Osteocyte (in vitro differentiated cells): Measurements from ENCODE around the gene CTDSP1. TPM values are rescaled to one million over a fixed set of nuclear protein-coding genes. Genes with fewer than 3 reads are reported as not detected.

Experiments used
- DNase-seq: peaks from one replicate; pipeline ENCODE4 v3.0.0; 2021; ENCODE audit warnings: mixed read lengths; ENCODE audit not compliant: unreplicated experiment; ENCODE audit errors: extremely low spot score
- H3K27ac Mint-ChIP-seq: one replicate; pipeline ENCODE4 v1.8.0; 2021; ENCODE audit warnings: mild to moderate bottlenecking, mixed read lengths; ENCODE audit not compliant: unreplicated experiment
- H3K27me3 Mint-ChIP-seq: one replicate; pipeline ENCODE4 v1.8.0; 2021; ENCODE audit warnings: mixed read lengths; ENCODE audit not compliant: unreplicated experiment
- H3K36me3 Mint-ChIP-seq: one replicate; pipeline ENCODE4 v1.8.0; 2021; ENCODE audit warnings: mixed read lengths; ENCODE audit not compliant: unreplicated experiment
- H3K4me1 Mint-ChIP-seq: one replicate; pipeline ENCODE4 v1.8.0; 2021; ENCODE audit warnings: mixed read lengths; ENCODE audit not compliant: unreplicated experiment
- H3K4me3 Mint-ChIP-seq: one replicate; pipeline ENCODE4 v1.8.0; 2021; ENCODE audit warnings: mild to moderate bottlenecking, moderate library complexity, mixed read lengths; ENCODE audit not compliant: unreplicated experiment
- H3K9me3 Mint-ChIP-seq: one replicate; pipeline ENCODE4 v1.8.0; 2021; ENCODE audit warnings: mixed read lengths; ENCODE audit not compliant: unreplicated experiment
- total RNA-seq: library from RNA; stranded (reverse); gene quantifications from 2 replicates; pipeline ENCODE4 v1.2.1, GENCODE V29; 2021
- TF ChIP-seq, protein P1 (sequence below): fragments of 200-600 bp; sonication (generic); IDR thresholded peaks from 2 replicates; pipeline ENCODE4 v1.5.0; 2021; ENCODE audit warnings: antibody characterized with exemption, mild to moderate bottlenecking, moderate library complexity

CTDSP1 gene
- total RNA-seq, 1 donor from 2014 or later, result 131 TPM

GRCh38 chr2:218387369-218388194 lies 12.1 kb upstream of the CTDSP1 start:
- no peak for DNase-seq
- Mint-ChIP-seq H3K4me3 (peak overlapping the region; percentile 35), H3K36me3 (no peaks in the 10 kb centered on the region), H3K27me3 (no peaks in the 10 kb centered on the region), H3K9me3 (no peaks in the 10 kb centered on the region), H3K27ac (no peak overlapping the region), H3K4me1 (peaks cover 4% of the 10 kb centered on the region)
- TF ChIP-seq, protein P1, sequence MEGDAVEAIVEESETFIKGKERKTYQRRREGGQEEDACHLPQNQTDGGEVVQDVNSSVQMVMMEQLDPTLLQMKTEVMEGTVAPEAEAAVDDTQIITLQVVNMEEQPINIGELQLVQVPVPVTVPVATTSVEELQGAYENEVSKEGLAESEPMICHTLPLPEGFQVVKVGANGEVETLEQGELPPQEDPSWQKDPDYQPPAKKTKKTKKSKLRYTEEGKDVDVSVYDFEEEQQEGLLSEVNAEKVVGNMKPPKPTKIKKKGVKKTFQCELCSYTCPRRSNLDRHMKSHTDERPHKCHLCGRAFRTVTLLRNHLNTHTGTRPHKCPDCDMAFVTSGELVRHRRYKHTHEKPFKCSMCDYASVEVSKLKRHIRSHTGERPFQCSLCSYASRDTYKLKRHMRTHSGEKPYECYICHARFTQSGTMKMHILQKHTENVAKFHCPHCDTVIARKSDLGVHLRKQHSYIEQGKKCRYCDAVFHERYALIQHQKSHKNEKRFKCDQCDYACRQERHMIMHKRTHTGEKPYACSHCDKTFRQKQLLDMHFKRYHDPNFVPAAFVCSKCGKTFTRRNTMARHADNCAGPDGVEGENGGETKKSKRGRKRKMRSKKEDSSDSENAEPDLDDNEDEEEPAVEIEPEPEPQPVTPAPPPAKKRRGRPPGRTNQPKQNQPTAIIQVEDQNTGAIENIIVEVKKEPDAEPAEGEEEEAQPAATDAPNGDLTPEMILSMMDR, result no peak

DNA sequence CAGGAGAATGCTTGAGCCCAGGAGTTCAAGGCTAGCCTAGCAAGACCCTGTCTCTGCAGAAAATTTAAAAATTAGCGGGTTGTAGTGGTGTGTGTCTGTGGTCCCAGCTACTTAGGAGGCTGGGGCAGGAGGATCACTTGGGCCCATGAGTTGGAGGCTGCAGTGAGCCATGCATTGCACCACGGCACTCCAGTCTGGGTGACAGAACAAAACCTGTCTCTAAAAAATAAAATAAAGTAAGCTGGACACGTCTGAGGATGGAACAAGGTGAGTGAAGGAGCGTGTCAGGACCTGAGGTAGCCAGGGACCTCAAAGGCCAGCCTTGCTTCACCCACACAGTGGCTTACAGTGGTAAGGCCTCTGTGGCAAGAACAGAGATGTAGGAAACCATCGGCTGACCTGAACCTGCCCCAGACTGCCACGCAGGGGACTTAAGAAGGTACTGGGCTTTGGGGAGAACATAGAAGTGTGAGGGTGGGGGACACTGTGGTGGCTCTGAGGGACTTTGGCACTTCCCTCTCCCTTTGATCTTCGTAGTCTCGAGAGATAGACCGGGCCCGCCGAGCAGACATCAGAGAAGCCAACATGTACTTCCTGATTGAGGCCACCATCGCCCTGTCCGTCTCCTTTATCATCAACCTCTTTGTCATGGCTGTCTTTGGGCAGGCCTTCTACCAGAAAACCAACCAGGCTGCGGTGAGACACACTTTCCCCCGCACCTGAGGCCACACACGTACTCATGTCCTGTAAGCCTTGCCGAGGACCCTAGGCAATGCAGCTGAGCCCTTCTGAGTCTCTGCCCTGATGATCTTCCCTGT lies 10.1 kb upstream of the CTDSP1 start:
- Mint-ChIP-seq H3K36me3 (no peaks in the 10 kb centered on the region), H3K27ac (no peak overlapping the region), H3K4me3 (no peak overlapping the region), H3K9me3 (no peaks in the 10 kb centered on the region), H3K27me3 (no peaks in the 10 kb centered on the region), H3K4me1 (peaks cover 4% of the 10 kb centered on the region)
- DNase-seq, result no peak
- TF ChIP-seq, protein P1, result no peak

DNA sequence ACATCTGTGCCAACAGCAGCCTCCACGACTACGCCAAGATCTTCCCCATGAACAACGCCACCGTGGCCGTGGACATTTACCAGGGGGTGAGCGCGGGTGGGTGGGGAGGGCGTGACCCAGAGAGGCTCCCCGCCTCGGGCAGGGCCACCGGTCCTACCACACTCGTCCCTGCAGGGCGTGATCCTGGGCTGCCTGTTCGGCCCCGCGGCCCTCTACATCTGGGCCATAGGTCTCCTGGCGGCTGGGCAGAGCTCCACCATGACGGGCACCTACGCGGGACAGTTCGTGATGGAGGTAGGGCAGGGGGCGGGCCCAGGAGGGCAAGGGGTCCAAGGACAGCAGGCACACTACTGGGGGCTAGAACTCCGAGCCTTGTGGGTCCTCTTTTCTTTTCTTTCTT lies 8.5 kb upstream of the CTDSP1 start:
- H3K36me3 Mint-ChIP-seq, result no peaks in the 10 kb centered on the region
- TF ChIP-seq, protein P1, result no peak
- no peak for DNase-seq
- H3K4me1 Mint-ChIP-seq, result peaks cover 10% of the 10 kb centered on the region
- no peak overlapping the region for H3K27ac Mint-ChIP-seq
- H3K4me3 Mint-ChIP-seq, result no peak overlapping the region
- no peaks in the 10 kb centered on the region for H3K9me3 Mint-ChIP-seq
- no peaks in the 10 kb centered on the region for H3K27me3 Mint-ChIP-seq

GRCh38 chr2:218392459-218392858 lies 7.2 kb upstream of the CTDSP1 start:
- no peak for DNase-seq
- H3K27me3 Mint-ChIP-seq, result no peaks in the 10 kb centered on the region
- no peak overlapping the region for H3K27ac Mint-ChIP-seq
- H3K4me3 Mint-ChIP-seq, result no peak overlapping the region
- no peaks in the 10 kb centered on the region for H3K36me3 Mint-ChIP-seq
- H3K9me3 Mint-ChIP-seq, result no peaks in the 10 kb centered on the region
- TF ChIP-seq, protein P1, result no peak
- H3K4me1 Mint-ChIP-seq, result peaks cover 14% of the 10 kb centered on the region

GRCh38 chr2:218392891-218393462 lies 6.7 kb upstream of the CTDSP1 start:
- TF ChIP-seq, protein P1, result no peak
- no peak overlapping the region for H3K27ac Mint-ChIP-seq
- no peaks in the 10 kb centered on the region for H3K9me3 Mint-ChIP-seq
- no peak for DNase-seq
- H3K4me1 Mint-ChIP-seq, result peaks cover 20% of the 10 kb centered on the region
- no peaks in the 10 kb centered on the region for H3K27me3 Mint-ChIP-seq
- H3K36me3 Mint-ChIP-seq, result no peaks in the 10 kb centered on the region
- H3K4me3 Mint-ChIP-seq, result no peak overlapping the region
